LNCaP clone FGC (cell line): Measurements from ENCODE around the gene TCF7L1.

Experiments
- DNase-seq: peaks from one replicate; pipeline ENCODE4 v3.0.0-alpha.2; 2011; ENCODE audit warnings: low read depth
- H3K4me3 ChIP-seq: 2 replicates; pipeline ENCODE4 v1.5.1; 2011; ENCODE audit warnings: mild to moderate bottlenecking, low read depth, low read length, control low read depth
- CTCF ChIP-seq: IDR thresholded peaks from 2 replicates; pipeline ENCODE4 v1.5.1; 2012; ENCODE audit warnings: mild to moderate bottlenecking; ENCODE audit not compliant: control insufficient read depth, insufficient read depth; ENCODE audit errors: extremely low read depth

Gene TCF7L1

GRCh38 chr2:85187069-85187468 is 53.9 kb downstream of the TCF7L1 start:
- no peak for TF ChIP-seq CTCF

GRCh38 chr2:85188852-85189251 is 55.7 kb downstream of the TCF7L1 start:
- no peak for DNase-seq
- no peak overlapping the region for H3K4me3 ChIP-seq
- no peak for TF ChIP-seq CTCF

More at GRCh38 chr2:85187069-85187468, 53.9 kb downstream of the TCF7L1 start:
- DNase-seq = no peak
- H3K4me3 ChIP-seq = no peak overlapping the region

- TF ChIP-seq CTCF = no peak
- DNase-seq = no peak
- H3K4me3 ChIP-seq = no peak overlapping the region
These were observed 56.5 kb downstream of the TCF7L1 start for GRCh38 chr2:85189606-85190270.

- no peak for DNase-seq
- no peak for TF ChIP-seq CTCF
- H3K4me3 ChIP-seq = no peak overlapping the region
These were observed 58.0 kb downstream of the TCF7L1 start for GRCh38 chr2:85191157-85191556.

GRCh38 chr2:85194780-85195480 is 61.7 kb downstream of the TCF7L1 start:
- no peak for TF ChIP-seq CTCF
- no peak overlapping the region for H3K4me3 ChIP-seq
- no peak for DNase-seq

- no peak overlapping the region for H3K4me3 ChIP-seq
- no peak for DNase-seq
- TF ChIP-seq CTCF = no peak
These were observed 62.8 kb downstream of the TCF7L1 start for GRCh38 chr2:85195956-85196355.

GRCh38 chr2:85199698-85200097 is 66.5 kb downstream of the TCF7L1 start:
- TF ChIP-seq CTCF = no peak
- DNase-seq = no peak
- H3K4me3 ChIP-seq = no peak overlapping the region
